Mesothelial cell of epicardium (in vitro differentiated cells): ENCODE measurements around the gene COMMD7. TPM values are rescaled to one million over a fixed set of nuclear protein-coding genes. Genes with fewer than 3 reads are reported as not detected.

Source experiments
- DNase-seq, 2 experiments: peaks; one replicate each; pipeline ENCODE4 v3.0.0; 2021; ENCODE audit warnings: low spot score in 2 of 2; ENCODE audit not compliant: unreplicated experiment in 2 of 2
- H3K27ac Mint-ChIP-seq: 2 replicates; pipeline ENCODE4 v1.8.0; 2021; ENCODE audit warnings: mixed read lengths
- H3K27me3 Mint-ChIP-seq: 2 replicates; pipeline ENCODE4 v1.8.0; 2021; ENCODE audit warnings: low read depth, mixed read lengths
- H3K36me3 Mint-ChIP-seq: 2 replicates; pipeline ENCODE4 v1.8.0; 2021; ENCODE audit warnings: mixed read lengths
- H3K4me1 Mint-ChIP-seq: 2 replicates; pipeline ENCODE4 v1.8.0; 2021; ENCODE audit warnings: mixed read lengths
- H3K4me3 Mint-ChIP-seq: 2 replicates; pipeline ENCODE4 v1.8.0; 2021; ENCODE audit warnings: mild to moderate bottlenecking, moderate library complexity, mixed read lengths
- H3K9me3 Mint-ChIP-seq: 2 replicates; pipeline ENCODE4 v1.8.0; 2021; ENCODE audit warnings: mixed read lengths
- total RNA-seq: library from RNA; stranded (reverse); gene quantifications from 3 replicates; pipeline ENCODE4 v1.2.1, GENCODE V29; 2021
- TF ChIP-seq, protein P1 (sequence below): fragments of 200-600 bp; sonication (generic); IDR thresholded peaks from one replicate; pipeline ENCODE4 v1.5.0; 2021; ENCODE audit warnings: antibody characterized with exemption; ENCODE audit not compliant: unreplicated experiment

COMMD7 gene
- total RNA-seq, 1 donor from 2014 or later = 40.8 TPM

DNA sequence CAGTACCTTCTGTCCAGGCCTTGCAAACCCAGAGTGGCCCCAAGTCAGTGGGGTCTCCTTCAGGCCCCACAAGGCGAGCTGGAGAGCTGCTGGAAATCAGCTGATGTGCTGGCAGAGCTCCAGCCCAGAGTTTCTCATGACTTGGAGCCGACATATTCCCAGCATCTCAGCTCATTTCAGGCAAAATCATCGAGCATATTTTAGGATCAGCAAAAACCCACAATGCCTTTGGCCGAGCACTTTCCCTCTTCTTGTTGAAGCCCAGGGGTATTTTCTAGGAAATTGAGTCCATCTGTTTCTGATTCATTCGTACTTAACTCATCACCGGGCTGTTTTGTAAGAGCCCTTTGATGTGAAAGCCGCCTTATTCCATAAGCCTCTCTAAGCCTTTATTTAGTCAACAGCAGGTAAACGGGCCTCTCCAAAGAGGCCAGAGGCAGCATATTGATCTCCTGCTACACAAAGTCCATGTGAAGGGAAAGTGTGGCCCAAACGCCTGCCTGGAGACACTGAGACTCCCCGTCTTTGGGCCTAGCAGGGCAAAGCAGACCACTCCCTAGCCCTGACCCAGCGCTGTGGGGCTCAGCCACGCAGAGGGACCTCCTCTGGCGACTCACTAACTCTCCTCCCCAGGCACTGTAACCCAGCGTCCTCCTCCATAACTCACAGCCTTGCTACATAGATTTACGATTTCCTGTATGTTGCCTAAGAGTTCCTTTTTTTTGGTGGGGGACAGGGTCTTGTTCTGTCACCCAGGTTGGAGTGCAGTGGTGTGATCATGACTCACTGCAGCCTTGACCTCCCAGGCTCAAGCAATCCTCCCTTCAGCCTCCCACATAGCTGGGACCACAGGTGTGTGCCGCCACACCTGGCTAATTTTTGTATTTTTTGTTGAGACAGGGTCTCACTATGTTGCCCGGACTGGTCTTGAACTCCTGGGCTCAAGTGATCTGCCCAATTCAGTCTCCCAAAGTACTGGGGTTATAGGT lies 57.4 kb downstream of the COMMD7 start:
- H3K4me1 Mint-ChIP-seq = peaks cover 28% of the 10 kb centered on the region
- no peak overlapping the region for H3K4me3 Mint-ChIP-seq
- no peaks in the 10 kb centered on the region for H3K9me3 Mint-ChIP-seq
- H3K36me3 Mint-ChIP-seq = no peaks in the 10 kb centered on the region
- peak overlapping the region; percentile 96 for H3K27ac Mint-ChIP-seq
- TF ChIP-seq, protein P1, sequence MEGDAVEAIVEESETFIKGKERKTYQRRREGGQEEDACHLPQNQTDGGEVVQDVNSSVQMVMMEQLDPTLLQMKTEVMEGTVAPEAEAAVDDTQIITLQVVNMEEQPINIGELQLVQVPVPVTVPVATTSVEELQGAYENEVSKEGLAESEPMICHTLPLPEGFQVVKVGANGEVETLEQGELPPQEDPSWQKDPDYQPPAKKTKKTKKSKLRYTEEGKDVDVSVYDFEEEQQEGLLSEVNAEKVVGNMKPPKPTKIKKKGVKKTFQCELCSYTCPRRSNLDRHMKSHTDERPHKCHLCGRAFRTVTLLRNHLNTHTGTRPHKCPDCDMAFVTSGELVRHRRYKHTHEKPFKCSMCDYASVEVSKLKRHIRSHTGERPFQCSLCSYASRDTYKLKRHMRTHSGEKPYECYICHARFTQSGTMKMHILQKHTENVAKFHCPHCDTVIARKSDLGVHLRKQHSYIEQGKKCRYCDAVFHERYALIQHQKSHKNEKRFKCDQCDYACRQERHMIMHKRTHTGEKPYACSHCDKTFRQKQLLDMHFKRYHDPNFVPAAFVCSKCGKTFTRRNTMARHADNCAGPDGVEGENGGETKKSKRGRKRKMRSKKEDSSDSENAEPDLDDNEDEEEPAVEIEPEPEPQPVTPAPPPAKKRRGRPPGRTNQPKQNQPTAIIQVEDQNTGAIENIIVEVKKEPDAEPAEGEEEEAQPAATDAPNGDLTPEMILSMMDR = no peak
- DNase-seq = peak; percentile 48 to 72
- H3K27me3 Mint-ChIP-seq = no peaks in the 10 kb centered on the region

DNA sequence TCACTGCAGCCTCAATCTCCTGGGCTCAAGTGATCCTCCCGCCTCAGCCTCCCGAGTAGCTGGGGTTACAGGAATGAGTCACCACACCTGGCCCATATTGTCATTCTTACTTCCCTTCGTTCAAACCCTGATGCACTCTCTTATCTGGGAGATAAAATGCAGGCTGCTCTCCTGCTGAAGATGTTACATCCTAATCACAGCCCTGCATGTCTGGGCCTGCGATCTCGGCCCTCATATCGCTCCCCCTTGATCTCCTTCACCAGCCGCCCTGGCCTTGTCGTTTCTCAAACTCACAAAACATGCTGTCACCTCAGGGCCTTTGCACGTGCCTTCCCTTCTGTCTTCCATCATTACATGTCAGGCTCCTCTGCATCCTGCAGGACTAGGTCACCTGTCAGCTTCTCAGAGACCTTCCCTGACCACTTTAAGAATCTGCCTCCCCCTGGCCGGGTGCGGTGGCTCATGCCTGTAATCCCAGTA lies 60.7 kb downstream of the COMMD7 start:
- DNase-seq = no peak
- Mint-ChIP-seq H3K4me3 (no peak overlapping the region), H3K27ac (peak overlapping the region; percentile 20), H3K4me1 (peaks cover 38% of the 10 kb centered on the region), H3K9me3 (no peaks in the 10 kb centered on the region), H3K36me3 (no peaks in the 10 kb centered on the region), H3K27me3 (no peaks in the 10 kb centered on the region)
- TF ChIP-seq, protein P1 = no peak

DNA sequence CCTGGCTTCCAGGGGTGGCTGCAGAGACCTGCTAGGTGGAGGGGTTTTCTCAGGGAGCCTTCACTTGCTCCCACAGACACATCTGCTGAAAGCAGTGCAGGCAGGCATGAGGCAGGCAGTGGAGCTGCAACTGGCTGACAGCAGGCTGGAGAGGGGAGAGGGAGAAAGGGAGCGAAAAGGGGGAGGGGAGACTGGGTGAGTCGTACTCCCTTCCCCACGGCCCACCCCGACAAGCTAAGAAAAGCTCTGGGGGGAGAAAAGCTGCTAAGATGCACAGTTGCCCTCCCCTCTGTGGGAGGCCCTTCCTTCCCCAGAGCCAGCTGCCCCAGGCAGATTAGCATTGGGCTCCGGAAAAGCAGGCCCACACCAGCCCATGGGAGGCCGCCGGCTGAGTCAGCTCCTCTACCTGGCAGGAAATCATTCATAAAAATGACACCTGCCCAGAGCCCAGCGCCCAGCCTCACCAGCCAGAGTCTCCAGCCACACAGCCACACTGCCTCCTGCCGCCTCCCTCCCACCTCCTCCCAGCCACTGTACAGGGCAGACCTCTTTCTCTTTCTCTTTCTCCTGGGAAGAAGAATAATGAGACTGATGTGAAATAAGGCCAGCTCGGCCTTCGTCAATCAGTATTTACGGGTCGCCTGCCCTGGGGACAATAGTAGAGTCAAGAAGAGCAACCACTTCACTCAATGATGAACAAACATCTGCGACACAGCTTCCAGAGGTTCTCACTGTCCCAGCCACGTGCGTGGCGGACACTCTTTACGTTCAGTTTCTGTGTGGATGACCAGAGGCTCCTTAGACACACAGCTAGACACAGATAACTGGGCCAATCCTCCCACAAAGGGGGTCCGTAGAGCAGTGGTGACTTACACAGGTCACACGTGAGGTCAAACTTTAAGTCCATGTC lies 61.8 kb downstream of the COMMD7 start:
- Mint-ChIP-seq H3K4me3 (no peak overlapping the region), H3K36me3 (no peaks in the 10 kb centered on the region), H3K27me3 (no peaks in the 10 kb centered on the region), H3K9me3 (no peaks in the 10 kb centered on the region), H3K27ac (peak overlapping the region; percentile 87), H3K4me1 (peaks cover 39% of the 10 kb centered on the region)
- TF ChIP-seq, protein P1 = no peak
- peak in 1 of 2 experiments; percentile 59 for DNase-seq

DNA sequence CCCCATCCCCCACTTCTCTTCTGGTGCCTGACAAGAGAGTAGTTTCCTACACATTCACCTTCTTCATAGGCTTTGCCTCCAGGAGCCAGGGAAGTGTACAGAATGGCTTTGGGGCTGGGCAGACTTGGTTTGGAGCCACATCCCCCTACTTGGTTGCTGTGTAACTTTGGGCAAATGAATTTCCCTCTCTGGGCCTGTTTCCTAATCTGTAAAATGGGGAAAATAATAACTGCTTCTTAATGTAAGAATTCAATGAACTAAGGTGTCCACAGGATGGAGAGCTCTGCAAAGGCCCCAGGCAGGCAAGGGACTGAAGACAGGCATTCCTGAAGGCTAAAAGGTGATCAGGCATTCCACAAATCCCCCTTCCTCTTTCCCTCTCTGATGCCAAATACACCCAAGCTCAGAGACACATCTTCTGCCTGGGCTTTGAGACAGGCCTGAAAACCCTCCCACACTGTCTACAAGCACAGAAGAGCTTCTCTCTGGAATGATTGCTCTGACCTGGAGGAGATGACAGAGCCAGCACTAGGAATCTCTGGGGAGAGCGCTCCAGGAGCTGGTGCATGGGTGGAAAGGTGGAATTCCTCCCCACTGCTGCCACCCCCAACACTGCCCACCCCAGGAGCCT lies 62.6 kb downstream of the COMMD7 start:
- Mint-ChIP-seq H3K36me3 (no peaks in the 10 kb centered on the region), H3K27ac (peak overlapping the region; percentile 87), H3K4me1 (peaks cover 34% of the 10 kb centered on the region), H3K27me3 (no peaks in the 10 kb centered on the region), H3K4me3 (no peak overlapping the region), H3K9me3 (no peaks in the 10 kb centered on the region)
- DNase-seq = no peak
- TF ChIP-seq, protein P1 = no peak

DNA sequence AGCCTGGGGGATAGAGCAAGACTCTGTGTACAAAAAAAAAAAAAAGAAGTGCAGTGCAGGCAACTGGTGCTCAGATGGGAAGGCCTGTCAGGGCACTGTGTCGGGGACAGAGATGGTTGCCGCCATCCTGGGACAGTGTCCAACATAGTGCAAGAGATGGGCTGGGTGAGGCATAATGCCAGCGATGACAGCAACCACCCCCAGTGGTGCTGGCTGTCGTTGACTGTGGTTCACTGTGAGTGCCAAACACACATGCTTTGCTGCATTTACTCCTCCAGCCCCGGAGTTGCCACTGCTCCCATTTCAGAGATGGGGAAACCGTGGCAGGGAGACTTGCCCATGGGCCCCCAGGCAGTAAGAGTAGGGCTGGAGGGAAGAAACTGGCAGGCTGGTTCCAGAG lies 64.3 kb downstream of the COMMD7 start:
- Mint-ChIP-seq H3K9me3 (no peaks in the 10 kb centered on the region), H3K27me3 (no peaks in the 10 kb centered on the region), H3K27ac (no peak overlapping the region), H3K36me3 (no peaks in the 10 kb centered on the region), H3K4me1 (peaks cover 34% of the 10 kb centered on the region), H3K4me3 (no peak overlapping the region)
- TF ChIP-seq, protein P1 = no peak
- DNase-seq = no peak
